ENCODE data around the gene RPS23.

DNA sequence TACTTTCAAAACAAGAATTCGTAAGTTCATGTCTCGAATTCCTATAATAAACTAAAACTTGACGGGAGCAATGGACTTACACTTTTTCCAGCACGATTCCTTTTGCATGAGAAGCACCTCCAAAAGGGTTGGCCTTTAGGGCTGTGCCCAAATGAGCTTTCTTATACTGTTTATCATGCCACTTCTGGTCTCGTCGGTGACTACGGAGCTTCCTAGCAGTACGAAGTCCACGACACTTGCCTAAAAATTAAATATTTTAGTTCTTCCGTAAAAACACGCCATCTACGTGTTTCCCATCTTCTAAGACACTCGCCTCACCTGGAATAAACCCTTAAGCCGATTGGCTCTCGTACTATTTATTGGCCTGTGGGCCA, 554 bp downstream of the RPS23 start:
- TF ChIP-seq, protein P1, sequence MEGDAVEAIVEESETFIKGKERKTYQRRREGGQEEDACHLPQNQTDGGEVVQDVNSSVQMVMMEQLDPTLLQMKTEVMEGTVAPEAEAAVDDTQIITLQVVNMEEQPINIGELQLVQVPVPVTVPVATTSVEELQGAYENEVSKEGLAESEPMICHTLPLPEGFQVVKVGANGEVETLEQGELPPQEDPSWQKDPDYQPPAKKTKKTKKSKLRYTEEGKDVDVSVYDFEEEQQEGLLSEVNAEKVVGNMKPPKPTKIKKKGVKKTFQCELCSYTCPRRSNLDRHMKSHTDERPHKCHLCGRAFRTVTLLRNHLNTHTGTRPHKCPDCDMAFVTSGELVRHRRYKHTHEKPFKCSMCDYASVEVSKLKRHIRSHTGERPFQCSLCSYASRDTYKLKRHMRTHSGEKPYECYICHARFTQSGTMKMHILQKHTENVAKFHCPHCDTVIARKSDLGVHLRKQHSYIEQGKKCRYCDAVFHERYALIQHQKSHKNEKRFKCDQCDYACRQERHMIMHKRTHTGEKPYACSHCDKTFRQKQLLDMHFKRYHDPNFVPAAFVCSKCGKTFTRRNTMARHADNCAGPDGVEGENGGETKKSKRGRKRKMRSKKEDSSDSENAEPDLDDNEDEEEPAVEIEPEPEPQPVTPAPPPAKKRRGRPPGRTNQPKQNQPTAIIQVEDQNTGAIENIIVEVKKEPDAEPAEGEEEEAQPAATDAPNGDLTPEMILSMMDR (conservative IDR thresholded peaks at IDR 0.05; ENCODE audit: low read depth, low read length): no peak
- TF ChIP-seq EZH2 (IDR thresholded peaks at IDR 0.05; ENCODE audit: borderline replicate concordance, low read depth, low read length, poor library complexity, severe bottlenecking): no peak

All from A673 (cell line).